ENCODE data around the gene LMLN.

The LMLN gene

GRCh38 chr3:197940745-197941384, 19.2 kb upstream of the LMLN start:
- no peak overlapping the region for H3K4me3 ChIP-seq (ENCODE audit: low read depth, low read length)
- no peak for DNase-seq (ENCODE audit: low read depth)
- no peak for TF ChIP-seq CTCF (IDR thresholded peaks at IDR 0.05; ENCODE audit: insufficient read depth, low read depth, low read length, missing control alignments)

GRCh38 chr3:197942956-197943556, 17.0 kb upstream of the LMLN start:
- TF ChIP-seq CTCF (IDR thresholded peaks at IDR 0.05; ENCODE audit: insufficient read depth, low read depth, low read length, missing control alignments) = peak; percentile 73
- peak; percentile 67 for DNase-seq (ENCODE audit: low read depth)
- no peak overlapping the region for H3K4me3 ChIP-seq (ENCODE audit: low read depth, low read length)

GRCh38 chr3:197949191-197949777, 10.7 kb upstream of the LMLN start:
- no peak for TF ChIP-seq CTCF (IDR thresholded peaks at IDR 0.05; ENCODE audit: insufficient read depth, low read depth, low read length, missing control alignments)
- no peak for DNase-seq (ENCODE audit: low read depth)
- peak overlapping the region; percentile 94 for H3K4me3 ChIP-seq (ENCODE audit: low read depth, low read length)

GRCh38 chr3:197949778-197950676, 10.0 kb upstream of the LMLN start, which contains the start of gene RPL35A:
Gene RPL35A (plus strand): TSS chr3:197950190. CDS start chr3:197950968, 778 bp downstream.
- peak within 1 kb of the TSS; percentile 94 for H3K4me3 ChIP-seq (ENCODE audit: low read depth, low read length)
- DNase-seq (ENCODE audit: low read depth) = peak; percentile 95
- TF ChIP-seq CTCF (IDR thresholded peaks at IDR 0.05; ENCODE audit: insufficient read depth, low read depth, low read length, missing control alignments) = no peak

GRCh38 chr3:197950677-197951061, 9.3 kb upstream of the LMLN start:
- no peak for DNase-seq (ENCODE audit: low read depth)
- TF ChIP-seq CTCF (IDR thresholded peaks at IDR 0.05; ENCODE audit: insufficient read depth, low read depth, low read length, missing control alignments) = no peak
- H3K4me3 ChIP-seq (ENCODE audit: low read depth, low read length) = peak overlapping the region; percentile 94

- H3K4me3 ChIP-seq (ENCODE audit: low read depth, low read length) = peak overlapping the region; percentile 94
- peak; percentile 35 for DNase-seq (ENCODE audit: low read depth)
- TF ChIP-seq CTCF (IDR thresholded peaks at IDR 0.05; ENCODE audit: insufficient read depth, low read depth, low read length, missing control alignments) = no peak
Observed at GRCh38 chr3:197951392-197951990, 8.5 kb upstream of the LMLN start.
